GM21528 (cell line): ENCODE results near the gene PYROXD2.

ENCODE experiments used
- ATAC-seq: cut with Tn5 transposase; IDR thresholded peaks from one replicate; pipeline ENCODE4 v1.9.1; 2021; ENCODE audit warnings: mild to moderate bottlenecking, moderate library complexity; ENCODE audit not compliant: unreplicated experiment, low FRiP score

The PYROXD2 gene

DNA sequence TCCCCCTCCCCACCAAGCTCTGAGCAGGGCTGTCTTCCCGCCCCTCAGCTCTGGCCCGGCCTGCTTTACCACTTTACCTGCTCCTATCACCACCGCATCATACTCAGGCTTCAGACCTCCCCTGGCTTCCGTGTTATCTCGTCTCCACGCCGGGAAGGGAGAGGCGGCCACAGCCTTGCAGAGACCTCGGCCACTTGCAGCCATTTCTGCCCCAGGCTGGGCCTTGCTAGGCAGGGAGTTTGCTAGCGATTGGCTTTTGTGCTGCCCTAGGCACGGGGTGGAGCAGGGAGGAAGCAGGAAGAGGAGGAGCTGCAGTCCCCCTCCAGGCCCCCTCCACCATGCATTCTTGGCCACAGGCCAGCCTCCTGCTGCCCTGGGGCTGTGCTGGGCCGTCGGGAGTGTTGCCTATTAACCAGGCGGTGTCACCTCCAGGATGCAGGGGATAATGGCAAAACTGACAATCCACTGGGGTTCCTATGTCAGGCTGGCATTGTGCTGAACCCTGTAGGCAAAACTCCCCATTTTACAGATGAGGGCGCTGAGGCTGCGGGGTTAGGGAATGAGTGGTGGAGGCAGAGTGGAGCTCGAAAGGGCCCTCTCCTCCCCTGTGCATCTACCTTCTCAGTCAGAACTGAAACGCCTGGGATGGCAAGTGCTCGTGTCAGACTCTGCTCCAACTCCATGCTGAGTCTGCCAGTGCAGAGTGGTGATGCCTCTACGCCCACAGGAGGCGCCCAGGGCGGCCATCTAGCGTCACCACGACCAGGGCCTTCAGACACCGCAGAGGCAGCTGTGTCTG is at the start of gene PYROXD2:
Gene PYROXD2 (minus strand): TSS at position 251 of the 799 bp plus-strand sequence. CDS start 47 bp downstream, at position 204.
- ATAC-seq, result no peak

GRCh38 chr10:98463976-98464754 is 49.2 kb upstream of the PYROXD2 start:
- no peak for ATAC-seq

DNA sequence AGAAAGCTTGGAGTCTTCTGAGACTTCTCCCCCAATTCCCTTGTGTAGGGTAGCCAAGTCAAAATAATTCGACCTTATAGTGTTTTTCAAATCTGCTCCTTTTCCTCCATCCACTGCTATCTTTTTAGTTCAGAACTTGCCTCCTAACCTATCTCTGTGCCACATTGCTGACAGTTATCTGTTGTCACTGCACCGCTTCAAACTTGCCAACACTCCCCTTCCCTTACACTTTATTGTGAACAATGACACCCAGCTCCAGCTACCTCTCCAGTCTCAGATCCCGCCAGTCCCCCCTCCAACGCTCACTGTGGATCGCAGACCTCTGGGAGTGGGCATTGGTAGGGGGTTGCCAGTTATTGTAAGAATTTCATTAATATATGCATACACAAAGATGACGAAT is 48.0 kb upstream of the PYROXD2 start:
- ATAC-seq, result no peak

GRCh38 chr10:98461500-98461842 is 46.5 kb upstream of the PYROXD2 start:
- ATAC-seq, result no peak

DNA sequence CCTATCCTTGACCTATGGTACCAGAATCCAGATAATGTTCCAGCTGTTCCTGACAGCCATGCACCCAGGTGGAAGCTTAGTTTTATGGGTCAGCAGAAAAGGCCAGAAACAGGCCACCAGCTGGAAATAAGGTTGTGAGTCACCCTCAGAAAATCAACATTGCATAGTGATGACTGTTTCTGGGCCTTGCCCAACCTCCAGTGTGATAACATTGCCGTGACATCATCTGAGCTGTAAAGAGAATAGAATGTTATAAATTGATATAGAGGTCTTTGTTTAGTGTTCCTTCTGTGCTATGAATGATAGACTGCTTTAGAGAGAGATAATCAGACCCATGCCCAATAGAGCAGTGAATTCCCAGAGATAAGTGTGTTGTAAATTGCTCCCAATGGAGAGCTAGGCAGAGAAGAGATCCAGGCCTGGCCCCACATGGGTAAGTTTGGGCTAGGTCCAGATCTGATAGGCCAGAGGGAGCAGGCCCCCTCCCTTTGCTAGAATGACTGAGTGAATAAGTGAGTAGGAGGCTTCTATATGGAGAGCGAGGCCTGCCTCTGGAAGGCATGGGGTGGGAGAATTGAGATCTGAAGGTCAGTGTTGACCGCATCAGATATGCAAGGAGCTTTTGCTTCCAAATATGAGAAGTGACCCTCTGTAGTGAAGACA is 46.0 kb upstream of the PYROXD2 start:
- no peak for ATAC-seq

GRCh38 chr10:98458809-98459784 is 44.1 kb upstream of the PYROXD2 start:
- no peak for ATAC-seq

- no peak for ATAC-seq
These were observed 42.7 kb upstream of the PYROXD2 start for GRCh38 chr10:98457721-98458120.

GRCh38 chr10:98456686-98457482 is 41.9 kb upstream of the PYROXD2 start:
- ATAC-seq, result no peak

DNA sequence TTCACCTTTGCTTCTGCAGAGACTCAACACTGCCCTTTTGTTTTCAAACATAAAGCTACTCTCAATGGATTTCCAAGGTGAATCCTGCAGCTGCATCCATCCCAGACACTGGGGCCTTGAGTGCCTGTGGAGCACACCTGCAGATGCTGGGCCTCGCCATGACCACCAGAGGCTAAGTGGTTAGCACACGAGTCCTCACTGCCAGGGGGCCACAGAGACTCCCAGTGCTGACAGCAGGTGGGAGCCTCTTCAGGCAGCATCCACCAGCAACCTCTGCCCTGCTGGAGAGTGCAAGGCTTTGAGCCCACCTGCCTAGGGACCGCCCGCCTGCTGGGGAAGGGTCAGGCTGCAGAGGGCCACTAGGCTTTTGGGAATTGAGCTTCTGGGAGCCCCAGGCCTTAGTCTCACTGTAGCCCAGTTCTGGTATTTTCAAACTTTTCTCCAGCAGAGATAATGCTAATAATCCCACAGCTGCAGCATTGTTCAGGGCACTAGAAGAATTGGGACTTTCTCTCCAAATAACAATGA is 41.1 kb upstream of the PYROXD2 start:
- ATAC-seq, result no peak

GRCh38 chr10:98453729-98454128 is 38.7 kb upstream of the PYROXD2 start:
- no peak for ATAC-seq

DNA sequence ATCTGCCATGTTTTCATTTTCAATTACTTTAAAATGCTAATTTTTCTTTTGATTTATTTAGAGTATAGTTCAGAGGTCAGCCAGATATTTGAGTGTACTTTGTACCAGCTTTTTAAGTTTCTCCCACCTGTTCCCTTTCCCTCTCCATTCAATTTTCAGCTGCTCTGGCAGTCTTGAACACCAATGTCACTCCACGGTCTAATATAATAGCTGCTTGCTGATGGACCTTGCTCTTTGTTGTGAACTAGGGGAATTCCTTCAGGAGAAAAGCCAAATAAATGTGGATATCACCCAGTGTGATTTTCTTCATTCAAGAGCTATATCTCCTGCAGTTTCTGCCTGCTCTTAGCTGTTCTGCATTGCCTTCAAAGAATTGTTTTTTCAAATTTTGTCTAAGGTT is 35.6 kb upstream of the PYROXD2 start:
- no peak for ATAC-seq

DNA sequence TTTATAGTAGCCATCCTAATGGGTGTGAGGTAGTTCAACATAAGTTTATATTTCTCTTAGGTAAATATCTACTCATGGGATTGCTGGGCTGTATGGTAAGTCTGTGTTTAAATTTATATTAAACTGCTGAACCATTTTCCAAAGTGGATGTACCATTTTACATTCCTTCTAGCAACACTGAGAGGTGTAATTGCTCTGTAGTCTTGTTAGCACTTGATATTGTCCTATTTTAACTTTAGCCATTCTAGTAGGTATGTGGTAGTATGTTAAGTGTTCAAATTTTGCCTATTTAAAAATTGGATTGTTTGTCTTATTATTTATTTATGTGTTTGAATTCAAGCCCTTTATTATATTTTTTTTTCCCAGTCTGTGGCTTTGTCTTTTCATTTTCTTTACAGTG is 34.3 kb upstream of the PYROXD2 start:
- no peak for ATAC-seq

- ATAC-seq, result peak; percentile 91
These were observed 31.8 kb upstream of the PYROXD2 start, which contains the start of gene HPS1 for GRCh38 chr10:98446661-98447221. HPS1 (minus strand) TSS chr10:98446935; CDS start chr10:98443240, 3,695 bp downstream.

DNA sequence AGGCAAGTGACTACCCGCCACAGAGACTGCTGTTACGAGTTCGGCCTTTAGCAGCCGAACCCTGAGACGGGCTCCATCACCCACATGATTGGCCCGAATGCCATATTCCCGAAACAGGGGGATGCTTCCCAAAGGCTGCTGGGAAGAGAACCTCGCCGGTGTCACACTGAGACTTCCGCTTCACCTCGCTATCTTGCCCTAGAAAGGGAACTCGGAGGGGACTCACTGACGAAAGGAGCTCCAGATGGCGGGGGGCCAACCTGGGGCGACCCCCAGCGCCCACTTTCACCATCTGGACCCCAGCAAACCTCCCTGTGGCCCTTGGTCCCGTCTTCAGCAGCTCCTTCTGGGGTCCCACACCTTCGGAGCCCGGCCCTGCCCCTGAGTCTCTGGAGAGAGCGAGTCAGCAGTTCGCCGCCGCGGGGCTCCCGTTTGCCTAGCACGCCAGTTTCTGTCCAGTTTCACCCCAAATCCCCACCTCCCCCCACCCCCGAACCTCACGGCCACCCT is 31.2 kb upstream of the PYROXD2 start:
- ATAC-seq, result peak; percentile 56

GRCh38 chr10:98445200-98445812 is 30.3 kb upstream of the PYROXD2 start:
- no peak for ATAC-seq

DNA sequence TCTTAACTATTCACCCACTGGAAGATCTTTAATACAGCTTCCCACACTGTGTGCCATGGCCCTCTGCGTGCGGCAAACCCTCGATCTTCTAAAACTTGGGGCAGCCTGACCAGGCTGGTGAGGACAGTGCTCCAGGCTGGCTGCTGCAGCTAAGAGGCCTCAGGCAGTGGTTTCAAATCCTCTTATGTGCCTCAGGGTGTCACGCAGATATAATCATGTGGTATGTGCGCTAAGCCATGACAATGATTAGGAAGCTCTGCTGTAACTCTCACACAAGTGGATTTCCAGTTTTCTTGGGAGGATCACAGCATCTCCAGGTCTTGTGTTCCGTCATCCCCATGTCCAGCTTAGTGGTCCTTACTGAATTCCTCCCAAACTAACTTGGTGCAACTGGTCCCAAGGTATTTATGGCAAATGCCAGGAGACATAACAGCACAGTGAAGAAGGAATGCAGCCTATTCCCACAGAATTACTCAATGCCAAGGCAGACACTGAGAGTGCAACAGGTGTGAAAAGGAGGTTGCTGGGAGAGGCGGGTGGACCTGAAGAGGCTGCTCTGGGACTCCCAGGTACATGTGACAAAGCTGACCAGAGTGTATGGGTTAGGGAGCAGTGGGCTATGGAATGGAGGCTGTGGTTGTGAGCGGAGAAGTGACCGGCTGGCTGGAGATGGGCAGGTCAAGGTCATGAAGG is 29.5 kb upstream of the PYROXD2 start:
- ATAC-seq, result no peak

- no peak for ATAC-seq
These were observed 23.7 kb upstream of the PYROXD2 start for GRCh38 chr10:98438715-98439114.
